ENCODE data around the gene GNAT2. TPM values are rescaled to one million over a fixed set of nuclear protein-coding genes. Genes with fewer than 3 reads are reported as not detected.

GNAT2 gene
- total RNA-seq, 1 donor from 2014 or later: not detected

DNA sequence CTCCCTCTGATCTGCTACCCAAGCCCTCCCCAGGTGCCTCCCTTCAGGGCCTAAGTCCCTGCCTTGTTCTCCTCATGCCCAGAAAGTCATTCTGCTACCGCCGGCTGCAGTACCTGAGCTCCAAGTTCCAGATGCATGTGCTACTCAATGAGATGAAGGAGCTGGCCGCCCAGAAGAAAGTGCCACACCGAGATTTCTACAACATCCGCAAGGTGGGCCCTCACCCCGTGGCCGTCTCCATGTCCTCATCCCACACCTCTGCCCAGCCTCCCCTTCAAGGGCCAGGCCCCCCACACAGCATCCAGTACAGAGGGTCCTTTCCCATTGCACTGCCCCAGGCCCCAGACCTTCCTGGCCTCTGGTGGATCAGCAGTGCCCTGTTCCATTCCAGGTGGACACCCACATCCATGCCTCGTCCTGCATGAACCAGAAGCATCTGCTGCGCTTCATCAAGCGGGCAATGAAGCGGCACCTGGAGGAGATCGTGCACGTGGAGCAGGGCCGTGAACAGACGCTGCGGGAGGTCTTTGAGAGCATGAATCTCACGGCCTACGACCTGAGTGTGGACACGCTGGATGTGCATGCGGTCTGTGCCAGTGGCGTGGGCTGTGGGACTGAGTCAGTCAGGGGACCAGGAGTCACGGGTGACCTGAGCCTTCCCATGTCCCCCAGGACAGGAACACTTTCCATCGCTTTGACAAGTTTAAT is 8.4 kb upstream of the GNAT2 start:
- Mint-ChIP-seq H3K27me3 (ENCODE audit: unreplicated experiment) (peaks cover 10% of the 10 kb centered on the region), H3K4me1 (ENCODE audit: low read depth, unreplicated experiment) (peaks cover 18% of the 10 kb centered on the region), H3K36me3 (ENCODE audit: unreplicated experiment) (no peaks in the 10 kb centered on the region), H3K4me3 (ENCODE audit: unreplicated experiment) (no peak overlapping the region), H3K9me3 (ENCODE audit: unreplicated experiment) (peaks cover 8% of the 10 kb centered on the region), H3K27ac (ENCODE audit: unreplicated experiment) (no peak overlapping the region)
- DNase-seq: no peak
- TF ChIP-seq, protein P1, sequence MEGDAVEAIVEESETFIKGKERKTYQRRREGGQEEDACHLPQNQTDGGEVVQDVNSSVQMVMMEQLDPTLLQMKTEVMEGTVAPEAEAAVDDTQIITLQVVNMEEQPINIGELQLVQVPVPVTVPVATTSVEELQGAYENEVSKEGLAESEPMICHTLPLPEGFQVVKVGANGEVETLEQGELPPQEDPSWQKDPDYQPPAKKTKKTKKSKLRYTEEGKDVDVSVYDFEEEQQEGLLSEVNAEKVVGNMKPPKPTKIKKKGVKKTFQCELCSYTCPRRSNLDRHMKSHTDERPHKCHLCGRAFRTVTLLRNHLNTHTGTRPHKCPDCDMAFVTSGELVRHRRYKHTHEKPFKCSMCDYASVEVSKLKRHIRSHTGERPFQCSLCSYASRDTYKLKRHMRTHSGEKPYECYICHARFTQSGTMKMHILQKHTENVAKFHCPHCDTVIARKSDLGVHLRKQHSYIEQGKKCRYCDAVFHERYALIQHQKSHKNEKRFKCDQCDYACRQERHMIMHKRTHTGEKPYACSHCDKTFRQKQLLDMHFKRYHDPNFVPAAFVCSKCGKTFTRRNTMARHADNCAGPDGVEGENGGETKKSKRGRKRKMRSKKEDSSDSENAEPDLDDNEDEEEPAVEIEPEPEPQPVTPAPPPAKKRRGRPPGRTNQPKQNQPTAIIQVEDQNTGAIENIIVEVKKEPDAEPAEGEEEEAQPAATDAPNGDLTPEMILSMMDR (IDR thresholded peaks at IDR 0.05; ENCODE audit: partially characterized antibody, unreplicated experiment): no peak

DNA sequence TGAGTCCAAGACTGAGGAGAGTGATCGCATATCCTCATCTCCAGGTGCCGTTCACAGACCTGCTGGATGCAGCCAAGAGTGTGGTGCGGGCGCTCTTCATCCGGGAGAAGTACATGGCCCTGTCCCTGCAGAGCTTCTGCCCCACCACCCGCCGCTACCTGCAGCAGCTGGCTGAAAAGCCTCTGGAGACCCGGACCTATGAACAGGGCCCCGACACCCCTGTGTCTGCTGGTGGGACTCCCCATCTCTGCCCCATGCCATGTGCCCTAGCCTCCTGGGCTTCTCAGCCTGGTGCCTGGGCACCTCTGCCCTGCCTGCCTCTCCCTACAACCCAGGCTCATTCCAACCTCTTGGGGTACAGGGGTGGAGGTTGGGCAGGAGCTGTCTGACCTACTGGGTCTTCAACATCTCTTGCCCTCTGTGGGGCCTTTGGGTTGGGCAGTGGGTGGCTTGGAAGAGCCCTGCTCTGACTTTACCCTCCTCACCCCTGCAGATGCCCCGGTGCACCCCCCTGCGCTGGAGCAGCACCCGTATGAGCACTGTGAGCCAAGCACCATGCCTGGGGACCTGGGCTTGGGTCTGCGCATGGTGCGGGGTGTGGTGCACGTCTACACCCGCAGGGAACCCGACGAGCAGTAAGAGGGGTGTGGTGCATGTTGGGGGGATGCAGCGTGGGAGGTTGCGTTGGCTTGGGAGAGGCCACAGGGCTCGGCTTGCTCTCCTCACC is 7.4 kb upstream of the GNAT2 start:
- TF ChIP-seq, protein P1 (IDR thresholded peaks at IDR 0.05; ENCODE audit: partially characterized antibody, unreplicated experiment): no peak
- no peak overlapping the region for H3K27ac Mint-ChIP-seq (ENCODE audit: unreplicated experiment)
- no peak overlapping the region for H3K4me3 Mint-ChIP-seq (ENCODE audit: unreplicated experiment)
- peaks cover 16% of the 10 kb centered on the region for H3K4me1 Mint-ChIP-seq (ENCODE audit: low read depth, unreplicated experiment)
- H3K9me3 Mint-ChIP-seq (ENCODE audit: unreplicated experiment): peaks cover 9% of the 10 kb centered on the region
- peaks cover 7% of the 10 kb centered on the region for H3K27me3 Mint-ChIP-seq (ENCODE audit: unreplicated experiment)
- no peak for DNase-seq
- H3K36me3 Mint-ChIP-seq (ENCODE audit: unreplicated experiment): no peaks in the 10 kb centered on the region

DNA sequence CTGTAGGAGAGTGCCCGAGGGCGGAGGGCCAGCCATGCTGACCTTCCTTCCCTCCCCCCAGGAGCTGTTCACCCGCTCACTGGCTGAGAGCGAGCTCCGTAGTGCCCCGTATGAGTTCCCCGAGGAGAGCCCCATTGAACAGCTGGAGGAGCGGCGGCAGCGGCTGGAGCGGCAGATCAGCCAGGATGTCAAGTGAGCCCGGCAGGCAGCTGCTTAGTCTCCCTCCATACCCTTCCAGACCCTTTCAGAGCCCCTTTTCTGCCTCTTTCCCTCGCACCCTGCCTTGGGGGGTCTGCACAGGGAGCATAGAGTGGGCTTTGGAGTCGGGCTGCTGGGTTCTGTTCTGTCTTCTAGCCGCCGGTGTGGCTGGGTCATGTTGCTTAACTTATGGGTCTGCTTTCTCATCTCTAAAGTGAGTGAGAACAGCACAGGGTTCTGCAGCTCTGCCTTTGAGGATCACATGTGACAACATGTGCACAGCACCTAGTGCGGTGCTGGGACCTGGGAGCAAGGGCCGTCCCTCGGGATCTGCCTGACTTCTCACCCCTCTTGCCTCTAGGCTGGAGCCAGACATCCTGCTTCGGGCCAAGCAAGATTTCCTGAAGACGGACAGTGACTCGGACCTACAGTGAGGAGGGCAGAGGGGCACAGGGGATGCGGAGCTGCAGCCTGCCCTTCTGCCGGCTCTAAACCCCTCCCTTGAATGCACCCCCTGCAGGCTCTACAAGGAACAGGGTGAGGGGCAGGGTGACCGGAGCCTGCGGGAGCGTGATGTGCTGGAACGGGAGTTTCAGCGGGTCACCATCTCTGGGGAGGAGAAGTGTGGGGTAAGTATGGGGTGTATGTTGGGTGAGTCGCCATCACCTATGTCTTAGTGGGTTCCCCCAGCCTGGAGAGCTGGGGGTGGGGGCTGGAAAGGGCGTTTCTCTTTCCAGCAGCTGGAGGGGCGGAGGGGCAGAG is 6.5 kb upstream of the GNAT2 start:
- peaks cover 7% of the 10 kb centered on the region for H3K27me3 Mint-ChIP-seq (ENCODE audit: unreplicated experiment)
- peak overlapping the region; percentile 55 for H3K4me3 Mint-ChIP-seq (ENCODE audit: unreplicated experiment)
- DNase-seq: peak; percentile 55
- TF ChIP-seq, protein P1 (IDR thresholded peaks at IDR 0.05; ENCODE audit: partially characterized antibody, unreplicated experiment): no peak
- H3K36me3 Mint-ChIP-seq (ENCODE audit: unreplicated experiment): no peaks in the 10 kb centered on the region
- peaks cover 7% of the 10 kb centered on the region for H3K9me3 Mint-ChIP-seq (ENCODE audit: unreplicated experiment)
- peak overlapping the region; percentile 52 for H3K27ac Mint-ChIP-seq (ENCODE audit: unreplicated experiment)
- H3K4me1 Mint-ChIP-seq (ENCODE audit: low read depth, unreplicated experiment): peaks cover 19% of the 10 kb centered on the region

DNA sequence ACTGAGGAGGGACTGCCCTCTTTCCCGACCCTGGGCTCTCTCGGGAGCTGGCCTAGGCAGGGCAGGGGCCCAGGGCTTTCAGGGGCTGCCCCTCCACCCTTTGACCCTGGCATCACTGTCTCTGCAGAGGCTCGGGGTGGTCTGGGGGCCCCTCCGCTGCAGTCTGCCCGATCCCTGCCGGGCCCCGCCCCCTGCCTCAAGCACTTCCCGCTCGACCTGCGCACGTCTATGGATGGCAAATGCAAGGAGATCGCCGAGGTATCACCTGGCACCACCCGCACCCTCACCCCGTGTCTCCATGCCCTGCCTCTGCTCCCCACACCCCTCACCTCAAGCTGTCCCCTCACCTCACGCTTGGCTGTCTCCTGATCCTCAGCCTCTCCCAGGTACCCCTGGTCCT is 5.8 kb upstream of the GNAT2 start:
- Mint-ChIP-seq H3K27me3 (ENCODE audit: unreplicated experiment) (peaks cover 7% of the 10 kb centered on the region), H3K4me1 (ENCODE audit: low read depth, unreplicated experiment) (peaks cover 19% of the 10 kb centered on the region), H3K36me3 (ENCODE audit: unreplicated experiment) (no peaks in the 10 kb centered on the region), H3K4me3 (ENCODE audit: unreplicated experiment) (peak overlapping the region; percentile 55), H3K9me3 (ENCODE audit: unreplicated experiment) (peaks cover 7% of the 10 kb centered on the region), H3K27ac (ENCODE audit: unreplicated experiment) (no peak overlapping the region)
- DNase-seq: no peak
- TF ChIP-seq, protein P1 (IDR thresholded peaks at IDR 0.05; ENCODE audit: partially characterized antibody, unreplicated experiment): no peak

All from glutamatergic neuron (in vitro differentiated cells).